Esophagus squamous epithelium (tissue), 5 donors: ENCODE data around the gene UBAP1L. TPM values are rescaled to one million over a fixed set of nuclear protein-coding genes. Genes with fewer than 3 reads are reported as not detected.

ENCODE experiments used
- DNase-seq: peaks from one replicate; lab custom pipeline; 2025; lab: John Stamatoyannopoulos, UW
- H3K27ac ChIP-seq, 4 donors: fragments of 200-600 bp; sonication (generic); one replicate each; pipeline ENCODE4 v1.5.1; 2016 to 2019; ENCODE audit warnings: mild to moderate bottlenecking in 1 of 4
- H3K27me3 ChIP-seq, 4 donors: fragments of 200-600 bp; sonication (generic); 1 replicate in 3 of 4; 2 replicates in 1 of 4; pipeline versions ENCODE4 v1.5.1 to v1.6.0; 2017 to 2021; ENCODE audit warnings: antibody characterized with exemption in 1 of 4
- H3K36me3 ChIP-seq, 3 donors: fragments of 200-600 bp; sonication (generic); one replicate each; pipeline ENCODE4 v1.5.1; 2016 to 2019
- H3K4me1 ChIP-seq, 3 donors: fragments of 200-600 bp; sonication (generic); one replicate each; pipeline ENCODE4 v1.5.1; 2017 to 2019
- H3K4me3 ChIP-seq, 4 donors: fragments of 200-600 bp; sonication (generic); 1 replicate in 3 of 4; 2 replicates in 1 of 4; pipeline ENCODE4 v1.5.1; 2016 to 2019; ENCODE audit warnings: mild to moderate bottlenecking in 2 of 4, moderate library complexity in 1 of 4
- H3K9me3 ChIP-seq, 3 donors: fragments of 200-600 bp; sonication (generic); one replicate each; pipeline ENCODE4 v1.5.1; 2016 to 2019
- POLR2A ChIP-seq, 4 donors: fragments of 450-650 bp; IDR thresholded peaks; one replicate each; pipeline ENCODE4 v1.6.1; 2017; ENCODE audit warnings: antibody characterized with exemption in 4 of 4, mild to moderate bottlenecking in 4 of 4, moderate library complexity in 3 of 4
- WGBS, 2 donors: methylation state at CpG; one replicate each; pipeline ENCODE4 v1.1.5; 2018; 5-methylcytosine and 5-hydroxymethylcytosine counted together
- intact Hi-C: fragments of 100-400 bp; cut with DNase I; formaldehyde crosslinking; loops from one replicate; pipeline ENCODE4 v1.15.0; 2022
- total RNA-seq, 4 donors: library from RNA; depleted of rRNA; stranded (reverse); fragments of >200 nt; gene quantifications; one replicate each; pipeline ENCODE4 v1.1.0, GENCODE V29; 2016
- TF ChIP-seq, protein P1 (sequence below), 6 experiments: fragments of 450-650 bp in 4 of 6; fragments of 200-600 bp in 2 of 6; sonication (generic) in 2 of 6; IDR thresholded peaks; one replicate each; pipeline ENCODE4 v1.5.1; 2016 to 2019; ENCODE audit warnings: antibody characterized with exemption in 6 of 6, mild to moderate bottlenecking in 4 of 6, moderate library complexity in 4 of 6
- donor health status: DM: yes; HTN: yes; CAD: no.

The UBAP1L gene
- total RNA-seq, 4 donors from 2014 or later = 1.6 to 6.3 (median 2.0) TPM

DNA sequence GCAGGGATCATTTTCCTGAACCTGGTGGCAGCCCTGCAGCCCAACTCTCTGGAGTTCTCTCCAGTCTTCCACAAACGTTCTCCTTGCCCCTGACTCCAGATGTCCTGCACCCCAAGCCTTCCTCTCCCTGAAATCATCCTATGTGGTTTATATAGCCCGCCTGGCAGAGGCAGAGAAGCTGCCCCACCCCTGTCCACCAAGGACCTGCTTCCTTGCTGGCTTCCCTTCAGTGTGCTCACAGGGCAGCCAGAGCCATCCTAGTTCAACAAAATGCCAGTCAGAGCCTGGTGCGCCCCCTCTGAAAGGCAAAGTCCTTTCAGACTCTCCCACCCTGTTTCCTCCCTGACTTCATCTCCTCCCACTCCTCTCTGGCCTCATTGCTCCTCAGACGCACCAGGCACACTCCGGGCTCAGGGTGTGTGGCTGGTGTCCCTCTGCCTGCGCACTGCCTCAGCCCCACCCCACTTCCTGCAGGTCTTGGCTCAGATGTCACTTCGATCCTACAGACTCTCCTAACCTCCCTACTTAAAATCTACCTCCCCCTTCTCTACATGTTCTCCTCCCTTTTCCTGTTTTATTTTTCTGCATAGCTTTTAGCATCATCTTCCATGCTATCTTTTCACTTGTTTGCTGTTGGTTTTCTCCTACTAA lies 32.6 kb downstream of the UBAP1L start:
- TF ChIP-seq, protein P1, sequence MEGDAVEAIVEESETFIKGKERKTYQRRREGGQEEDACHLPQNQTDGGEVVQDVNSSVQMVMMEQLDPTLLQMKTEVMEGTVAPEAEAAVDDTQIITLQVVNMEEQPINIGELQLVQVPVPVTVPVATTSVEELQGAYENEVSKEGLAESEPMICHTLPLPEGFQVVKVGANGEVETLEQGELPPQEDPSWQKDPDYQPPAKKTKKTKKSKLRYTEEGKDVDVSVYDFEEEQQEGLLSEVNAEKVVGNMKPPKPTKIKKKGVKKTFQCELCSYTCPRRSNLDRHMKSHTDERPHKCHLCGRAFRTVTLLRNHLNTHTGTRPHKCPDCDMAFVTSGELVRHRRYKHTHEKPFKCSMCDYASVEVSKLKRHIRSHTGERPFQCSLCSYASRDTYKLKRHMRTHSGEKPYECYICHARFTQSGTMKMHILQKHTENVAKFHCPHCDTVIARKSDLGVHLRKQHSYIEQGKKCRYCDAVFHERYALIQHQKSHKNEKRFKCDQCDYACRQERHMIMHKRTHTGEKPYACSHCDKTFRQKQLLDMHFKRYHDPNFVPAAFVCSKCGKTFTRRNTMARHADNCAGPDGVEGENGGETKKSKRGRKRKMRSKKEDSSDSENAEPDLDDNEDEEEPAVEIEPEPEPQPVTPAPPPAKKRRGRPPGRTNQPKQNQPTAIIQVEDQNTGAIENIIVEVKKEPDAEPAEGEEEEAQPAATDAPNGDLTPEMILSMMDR (IDR thresholded peaks at IDR 0.05) = no peak
- TF ChIP-seq POLR2A (IDR thresholded peaks at IDR 0.05) = no peak
- H3K4me3 ChIP-seq = no peak overlapping the region
- no peak for DNase-seq
- peaks cover 0 to 25% (median 0%) of the 10 kb centered on the region in 4 donors for H3K27me3 ChIP-seq
- H3K27ac ChIP-seq = peak overlapping the region in 3 of 4 donors; percentile 42 to 57 (median 51)
- peaks cover 23 to 68% (median 30%) of the 10 kb centered on the region in 3 donors for H3K4me1 ChIP-seq
- H3K9me3 ChIP-seq = no peaks in the 10 kb centered on the region
- intact Hi-C loops = no loop called here
- 19 to 24% methylated on average over 7 of the region's 7 CpGs for WGBS, 2 donors
- H3K36me3 ChIP-seq = no peaks in the 10 kb centered on the region

DNA sequence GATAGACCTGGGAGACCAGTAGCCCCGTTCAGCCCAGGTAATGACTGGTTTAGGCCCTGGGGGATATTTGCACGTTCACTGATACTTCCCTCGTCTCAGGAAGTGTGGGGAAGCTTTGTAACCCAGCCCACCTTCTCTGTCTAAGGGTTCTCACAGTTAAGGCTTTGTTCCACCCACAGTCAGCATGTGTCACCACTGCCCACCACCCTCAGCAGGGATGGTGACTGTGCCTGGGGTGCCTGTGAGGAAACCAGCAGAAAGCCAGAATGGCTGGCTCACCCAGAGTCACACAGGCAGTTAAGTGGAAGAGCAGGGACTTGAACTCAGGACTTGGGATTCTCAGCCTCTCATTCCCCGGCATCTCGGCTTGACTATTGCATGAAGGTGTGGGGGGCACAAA lies 33.2 kb downstream of the UBAP1L start:
- no peaks in the 10 kb centered on the region for H3K36me3 ChIP-seq
- H3K27ac ChIP-seq = peak overlapping the region in 3 of 4 donors; percentile 42 to 57 (median 51)
- 49 to 51% methylated on average over 2 to 5 of the region's 5 CpGs for WGBS, 2 donors
- peaks cover 17 to 68% (median 24%) of the 10 kb centered on the region in 3 donors for H3K4me1 ChIP-seq
- H3K9me3 ChIP-seq = no peaks in the 10 kb centered on the region
- no peak overlapping the region for H3K4me3 ChIP-seq
- no peak for TF ChIP-seq POLR2A (IDR thresholded peaks at IDR 0.05)
- TF ChIP-seq, protein P1 (IDR thresholded peaks at IDR 0.05) = no peak
- DNase-seq = no peak
- intact Hi-C loops = no loop called here
- peaks cover 0 to 32% (median 0%) of the 10 kb centered on the region in 4 donors for H3K27me3 ChIP-seq

DNA sequence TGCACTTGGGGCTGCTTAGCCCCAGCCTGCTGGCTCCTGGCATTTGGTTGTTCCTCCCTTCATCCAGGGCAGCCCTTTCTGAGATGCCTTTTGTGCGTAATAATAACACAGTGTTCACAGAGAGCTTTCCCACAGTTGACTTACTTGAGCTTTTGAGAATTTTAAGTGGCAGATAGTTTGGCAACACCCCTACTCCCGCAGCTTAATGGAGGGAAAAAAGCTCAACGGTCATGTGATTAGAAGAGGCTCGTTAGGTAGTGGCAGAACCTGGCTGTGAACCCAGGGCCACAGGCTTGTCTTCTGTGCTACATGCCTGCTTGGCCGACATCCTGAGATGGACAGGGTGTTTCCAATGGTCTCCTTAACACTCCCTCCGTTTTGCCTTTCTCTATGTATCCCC lies 33.7 kb downstream of the UBAP1L start:
- no peaks in the 10 kb centered on the region for H3K9me3 ChIP-seq
- peaks cover 0 to 36% (median 0%) of the 10 kb centered on the region in 4 donors for H3K27me3 ChIP-seq
- 62 to 76% methylated on average over 6 of the region's 6 CpGs for WGBS, 2 donors
- TF ChIP-seq, protein P1 (IDR thresholded peaks at IDR 0.05) = no peak
- no peak for TF ChIP-seq POLR2A (IDR thresholded peaks at IDR 0.05)
- H3K27ac ChIP-seq = peak overlapping the region in 3 of 4 donors; percentile 42 to 57 (median 51)
- H3K4me3 ChIP-seq = no peak overlapping the region
- H3K4me1 ChIP-seq = peaks cover 12 to 66% (median 19%) of the 10 kb centered on the region in 3 donors
- no peaks in the 10 kb centered on the region for H3K36me3 ChIP-seq
- intact Hi-C loops = no loop called here
- DNase-seq = no peak

DNA sequence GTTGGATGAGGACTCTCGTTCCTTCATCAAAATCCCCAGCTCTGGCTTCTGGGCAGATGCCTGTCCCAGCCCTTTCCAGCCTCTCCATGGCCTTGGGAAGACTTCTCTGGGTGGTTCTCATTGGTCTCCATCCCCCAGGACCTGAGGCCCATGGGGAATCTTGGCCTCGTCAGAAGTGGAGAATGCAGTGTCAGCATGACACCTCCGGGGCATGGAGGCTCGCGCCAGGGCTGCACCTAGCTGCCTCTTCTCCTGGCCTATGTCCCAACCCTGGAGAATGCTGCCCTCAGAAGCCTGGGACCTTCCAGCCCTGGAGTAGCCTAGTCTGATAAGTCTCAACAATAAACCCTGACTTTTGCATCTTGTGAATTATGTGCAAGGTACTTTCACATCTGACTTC lies 35.4 kb downstream of the UBAP1L start:
- Histone ChIP-seq H3K27me3 (peaks cover 0 to 28% (median 0%) of the 10 kb centered on the region in 4 donors), H3K36me3 (no peaks in the 10 kb centered on the region), H3K27ac (no peak overlapping the region), H3K4me3 (no peak overlapping the region), H3K9me3 (no peaks in the 10 kb centered on the region), H3K4me1 (peaks cover 10 to 51% (median 12%) of the 10 kb centered on the region in 3 donors)
- WGBS, 2 donors = 68% methylated on average over 3 of the region's 5 CpGs; no CpG with 5 or more reads in 1 of the 2 donors
- no peak for TF ChIP-seq POLR2A (IDR thresholded peaks at IDR 0.05)
- TF ChIP-seq, protein P1 (IDR thresholded peaks at IDR 0.05) = no peak
- no peak for DNase-seq
- intact Hi-C loops = no loop called here

DNA sequence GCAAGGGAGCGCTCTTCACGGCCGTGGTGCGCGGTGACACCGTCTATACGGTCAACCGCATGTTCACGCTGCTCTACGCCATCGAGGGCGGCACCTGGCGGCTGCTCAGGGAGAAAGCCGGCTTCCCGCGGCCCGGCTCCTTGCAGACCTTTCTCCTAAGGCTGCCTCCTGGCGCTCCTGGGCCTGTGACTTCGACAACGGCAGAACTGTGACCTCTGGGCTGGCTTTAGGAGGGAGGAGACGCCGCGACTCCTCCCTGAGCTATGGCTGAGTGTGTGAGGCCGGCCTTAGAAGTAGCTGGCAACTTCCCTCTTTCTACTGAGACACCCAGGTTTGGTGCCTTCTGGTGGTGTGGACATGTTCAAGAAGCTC lies 37.0 kb downstream of the UBAP1L start:
- H3K9me3 ChIP-seq = no peaks in the 10 kb centered on the region
- H3K27ac ChIP-seq = no peak overlapping the region
- DNase-seq = no peak
- H3K4me3 ChIP-seq = peak overlapping the region in 1 of 4 donors; percentile 28
- WGBS, 2 donors = 24 to 26% methylated on average over 3 to 17 of the region's 24 CpGs
- no peaks in the 10 kb centered on the region for H3K36me3 ChIP-seq
- H3K4me1 ChIP-seq = peaks cover 4 to 42% (median 7%) of the 10 kb centered on the region in 3 donors
- peaks cover 0 to 19% (median 0%) of the 10 kb centered on the region in 4 donors for H3K27me3 ChIP-seq
- intact Hi-C loops = no loop called here
- TF ChIP-seq, protein P1 (IDR thresholded peaks at IDR 0.05) = peak; percentile 23 to 65 (median 50)
- TF ChIP-seq POLR2A (IDR thresholded peaks at IDR 0.05) = no peak
